Kidney (tissue), 14 donors: Measurements from ENCODE around the gene NFIA. TPM values are rescaled to one million over a fixed set of nuclear protein-coding genes. Genes with fewer than 3 reads are reported as not detected.

Experiments used
- DNase-seq, 5 donors: peaks; one replicate each; pipeline ENCODE4 v3.0.0-alpha.2; 2013 to 2020
- FAIRE-seq: peaks from 2 replicates; lab custom pipeline; 2012; peaks lifted over from hg19 to GRCh38; lab: Jason Lieb, UNC
- H3K27ac ChIP-seq, 2 donors: one replicate each; pipeline ENCODE4 v1.7.0; 2013; ENCODE audit warnings: low read depth in 2 of 2, low read length in 2 of 2, inconsistent platforms in 1 of 2
- H3K27me3 ChIP-seq: one replicate; pipeline ENCODE4 v1.7.1; 2013; ENCODE audit warnings: low read length, inconsistent platforms; ENCODE audit not compliant: control insufficient read depth, insufficient read depth
- H3K36me3 ChIP-seq, 3 donors: one replicate each; pipeline versions ENCODE4 v1.7.0 to v1.7.1; 2013; ENCODE audit warnings: low read length in 3 of 3, control low read depth in 1 of 3, inconsistent platforms in 1 of 3; ENCODE audit not compliant: insufficient read depth in 3 of 3, control insufficient read depth in 2 of 3
- H3K4me1 ChIP-seq, 3 donors: one replicate each; pipeline versions ENCODE4 v1.7.0 to v1.7.1; 2013; ENCODE audit warnings: low read length in 3 of 3, inconsistent platforms in 1 of 3, low read depth in 1 of 3; ENCODE audit not compliant: control insufficient read depth in 2 of 3, insufficient read depth in 2 of 3
- H3K4me3 ChIP-seq, 3 donors: one replicate each; pipeline versions ENCODE4 v1.7.0 to v1.8.1; 2013; ENCODE audit warnings: low read length in 3 of 3, control low read depth in 1 of 3, inconsistent platforms in 1 of 3
- H3K9ac ChIP-seq, 3 donors: one replicate each; pipeline versions ENCODE4 v1.7.0 to v1.7.1; 2013; ENCODE audit warnings: low read length in 3 of 3, control low read depth in 1 of 3, inconsistent platforms in 1 of 3
- H3K9me3 ChIP-seq, 3 donors: one replicate each; pipeline versions ENCODE4 v1.7.0 to v1.7.1; 2013; ENCODE audit warnings: low read length in 3 of 3, control low read depth in 1 of 3, inconsistent platforms in 1 of 3; ENCODE audit not compliant: control insufficient read depth in 2 of 3, insufficient read depth in 1 of 3
- CTCF ChIP-seq: IDR thresholded peaks from 3 replicates; pipeline ENCODE4 v1.5.1; 2012; ENCODE audit warnings: mild to moderate bottlenecking, moderate library complexity, borderline replicate concordance; ENCODE audit not compliant: insufficient read depth; ENCODE audit errors: extremely low read depth
- intact Hi-C: fragments of 100-400 bp; cut with DNase I; formaldehyde crosslinking; loops from one replicate; pipeline ENCODE4 v1.11.1; 2022
- polyA plus RNA-seq: library from polyadenylated mRNA; stranded (reverse); fragments of 350-450 nt; fragmentation: Illumina TruSeq; extraction: RNeasy Lipid Tissue Mini Kit (QIAGEN cat#74804); gene quantifications from one replicate; pipeline ENCODE4 v1.2.3, GENCODE V29; 2014; ENCODE audit warnings: low read depth, low replicate concordance; ENCODE audit not compliant: insufficient read depth
- total RNA-seq: library from RNA; stranded (reverse); fragmentation: NEBNext Ultra II Directional; extraction: Animal tissue kit (Norgen Biotek cat#: 25700); gene quantifications from one replicate; pipeline ENCODE4 v1.2.1, GENCODE V29; 2021
- donor health status: control.
- donor health status: control.
- donor health status: control.
- donor health status: control.
- donor health status: control.
- donor health status: DM: yes; HTN: yes; CAD: no.
- donor health status: Normal renal cell carcinoma (clear cell type).

Gene NFIA
- total and polyA plus RNA-seq, 2 donors from 2014 or later = 4.8 to 87.5 TPM

GRCh38 chr1:61149010-61149860 lies 66.9 kb downstream of the NFIA start:
- no peak for TF ChIP-seq CTCF
- Histone ChIP-seq H3K36me3 (no peaks in the 10 kb centered on the region), H3K9ac (no peak overlapping the region), H3K4me3 (no peak overlapping the region), H3K27me3 (no peaks in the 10 kb centered on the region), H3K27ac (no peak overlapping the region), H3K4me1 (peaks cover 0 to 26% (median 4%) of the 10 kb centered on the region in 3 donors), H3K9me3 (no peaks in the 10 kb centered on the region)
- intact Hi-C loops = no loop called here
- no peak for FAIRE-seq
- no peak for DNase-seq

GRCh38 chr1:61151565-61151964 lies 69.2 kb downstream of the NFIA start:
- FAIRE-seq (no peak), DNase-seq (peak in 3 of 5 donors; percentile 16 to 49 (median 36))
- Histone ChIP-seq H3K9ac (no peak overlapping the region), H3K4me3 (no peak overlapping the region), H3K9me3 (no peaks in the 10 kb centered on the region), H3K27ac (no peak overlapping the region), H3K4me1 (peaks cover 0 to 35% (median 6%) of the 10 kb centered on the region in 3 donors), H3K27me3 (no peaks in the 10 kb centered on the region), H3K36me3 (no peaks in the 10 kb centered on the region)
- TF ChIP-seq CTCF = no peak
- intact Hi-C loops = no loop called here

DNA sequence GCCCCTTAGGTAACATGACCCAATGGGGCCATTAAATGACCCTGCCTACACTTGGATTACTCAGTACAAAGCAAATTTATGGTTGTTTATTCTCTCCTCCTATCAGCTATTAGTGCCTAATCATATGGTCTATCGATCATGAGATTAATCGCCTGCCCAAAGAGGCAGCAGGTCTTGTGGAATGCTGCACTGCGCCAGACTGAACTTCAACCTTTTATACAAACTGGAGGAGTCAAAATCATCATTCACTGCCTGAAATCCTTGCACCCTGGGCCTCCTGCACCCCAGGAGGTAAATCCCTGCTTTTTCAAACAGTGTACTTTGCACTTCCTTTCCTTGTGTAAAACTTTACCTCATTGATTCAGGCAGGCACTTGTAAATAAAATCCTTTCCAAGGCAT lies 69.7 kb downstream of the NFIA start:
- FAIRE-seq (no peak), DNase-seq (peak in 3 of 5 donors; percentile 49 to 77 (median 77))
- H3K9me3 ChIP-seq = no peaks in the 10 kb centered on the region
- no peak for TF ChIP-seq CTCF
- H3K36me3 ChIP-seq = no peaks in the 10 kb centered on the region
- no peak overlapping the region for H3K4me3 ChIP-seq
- H3K27ac ChIP-seq = no peak overlapping the region
- intact Hi-C loops = no loop called here
- H3K9ac ChIP-seq = no peak overlapping the region
- no peaks in the 10 kb centered on the region for H3K27me3 ChIP-seq
- peaks cover 0 to 40% (median 10%) of the 10 kb centered on the region in 3 donors for H3K4me1 ChIP-seq
